ENCODE data around the gene SPHK2. TPM values are rescaled to one million over a fixed set of nuclear protein-coding genes. Genes with fewer than 3 reads are reported as not detected.

SPHK2 gene
- total RNA-seq, 1 experiment from 2014 or later, result 19.9 TPM

DNA sequence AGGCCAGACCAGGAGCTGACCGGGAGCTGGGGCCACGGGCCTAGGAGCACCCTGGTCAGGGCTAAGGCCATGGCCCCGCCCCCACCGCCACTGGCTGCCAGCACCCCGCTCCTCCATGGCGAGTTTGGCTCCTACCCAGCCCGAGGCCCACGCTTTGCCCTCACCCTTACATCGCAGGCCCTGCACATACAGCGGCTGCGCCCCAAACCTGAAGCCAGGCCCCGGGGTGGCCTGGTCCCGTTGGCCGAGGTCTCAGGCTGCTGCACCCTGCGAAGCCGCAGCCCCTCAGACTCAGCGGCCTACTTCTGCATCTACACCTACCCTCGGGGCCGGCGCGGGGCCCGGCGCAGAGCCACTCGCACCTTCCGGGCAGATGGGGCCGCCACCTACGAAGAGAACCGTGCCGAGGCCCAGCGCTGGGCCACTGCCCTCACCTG lies 6.6 kb downstream of the SPHK2 start:
- ATAC-seq, result no peak
- H3K9ac ChIP-seq (ENCODE audit: low read length), result no peak overlapping the region
- no peaks in the 10 kb centered on the region for H3K27me3 ChIP-seq (ENCODE audit: insufficient read depth, low read length)
- H3K9me3 ChIP-seq (ENCODE audit: control insufficient read depth in 1 of 2, insufficient read depth in 1 of 2, low read depth in 1 of 2, low read length in 2 of 2), result no peaks in the 10 kb centered on the region
- ChIA-PET CTCF (no interaction called here), POLR2A (interaction anchor here (1.0 kb wide), 1 partner anchor 9 kb away, joined by 3 read pairs; no protein-coding TSS in a partner anchor), RAD21 (ENCODE audit: low non-redundant PET in 1 of 2, low total read pairs in 2 of 2, uncharacterized antibody in 2 of 2, unreplicated experiment in 2 of 2) (no interaction called here)
- H3K4me2 ChIP-seq (ENCODE audit: low read length), result no peak overlapping the region
- H3K4me3 ChIP-seq (replicated peaks in 1 of 2; ENCODE audit: low read depth in 1 of 2, low read length in 2 of 2), result no peak overlapping the region
- intact Hi-C loops (cut with micrococcal nuclease), result no loop called here
- peaks cover 21% of the 10 kb centered on the region; the same call in 1 of the 2 replicates for H3K79me2 ChIP-seq (ENCODE audit: insufficient read depth, low read length)
- DNase-seq (ENCODE audit: low read depth, low spot score), result no peak
- H3K4me1 ChIP-seq (ENCODE audit: control insufficient read depth in 1 of 2, insufficient read depth in 2 of 2, low read length in 2 of 2), result peaks cover 32 to 44% of the 10 kb centered on the region in 2 experiments
- TF ChIP-seq YY1 (IDR thresholded peaks at IDR 0.05; ENCODE audit: extremely low read depth, insufficient replicate concordance, low read depth, low read length), result no peak
- TF ChIP-seq TCF7L2 (IDR thresholded peaks at IDR 0.05; ENCODE audit: borderline replicate concordance, extremely low read depth, insufficient read depth, insufficient read length), result no peak
- 0 out of 4 replicates have a peak, but pooled peaks cover 0 to 4% of the 10 kb centered on the region in 2 experiments for H3K36me3 ChIP-seq (ENCODE audit: control insufficient read depth in 1 of 2, insufficient read depth in 2 of 2, low read length in 2 of 2)
- no peak overlapping the region for H2AFZ ChIP-seq (ENCODE audit: low read depth, low read length, poor library complexity, severe bottlenecking)
- peak overlapping the region; percentile 39; the same call in 1 of the 2 replicates for H3K27ac ChIP-seq (ENCODE audit: low read depth, low read length)
- H4K20me1 ChIP-seq (ENCODE audit: insufficient read depth), result no peaks in the 10 kb centered on the region
- no peaks in the 10 kb centered on the region for H3K9me2 ChIP-seq (ENCODE audit: insufficient read depth)
- no TSS peak for BruUV-seq (replicated peaks)

DNA sequence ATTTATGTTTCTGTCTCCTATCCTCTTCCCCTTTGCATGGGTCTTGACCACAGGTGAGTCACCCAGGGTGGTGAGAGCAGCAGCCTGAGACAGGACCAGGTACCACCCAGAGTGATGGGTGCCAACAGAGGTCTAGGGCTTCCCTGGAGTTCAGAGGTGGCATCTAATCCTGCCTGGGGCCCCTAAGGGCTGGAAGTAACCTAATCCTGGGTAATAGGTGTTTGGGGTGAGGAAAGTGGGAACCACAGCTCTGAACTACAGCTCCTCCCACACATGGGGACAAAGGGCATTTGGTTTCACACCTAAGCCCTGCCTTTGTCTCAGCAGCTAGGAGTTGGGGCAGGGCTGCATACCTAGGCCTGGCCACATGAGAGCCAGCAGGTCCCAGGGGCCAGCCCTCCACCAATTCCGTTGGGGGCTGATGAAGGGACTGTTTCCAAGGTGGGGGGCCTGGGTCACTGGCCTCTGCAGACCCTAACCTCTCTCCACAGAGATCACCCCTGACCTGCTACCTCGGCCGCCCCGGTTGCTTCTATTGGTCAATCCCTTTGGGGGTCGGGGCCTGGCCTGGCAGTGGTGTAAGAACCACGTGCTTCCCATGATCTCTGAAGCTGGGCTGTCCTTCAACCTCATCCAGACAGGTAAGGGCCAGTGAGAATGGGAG lies 8.0 kb downstream of the SPHK2 start:
- H3K27ac ChIP-seq (ENCODE audit: low read depth, low read length), result peak overlapping the region; percentile 57
- ChIA-PET RAD21 (ENCODE audit: low non-redundant PET in 1 of 2, low total read pairs in 2 of 2, uncharacterized antibody in 2 of 2, unreplicated experiment in 2 of 2) (no interaction called here), CTCF (interaction anchor here (1.2 kb wide), 1 partner anchor 8 kb away, joined by 3 read pairs; the partner anchor contains the start of genes RPL18 and SPHK2), POLR2A (interaction anchor here (1.0 to 1.8 kb wide), 2 partner anchors 8 to 10 kb away, joined by 3 to 8 read pairs; partner anchors contain the start of gene SPHK2)
- no peaks in the 10 kb centered on the region for H3K9me3 ChIP-seq (ENCODE audit: control insufficient read depth in 1 of 2, insufficient read depth in 1 of 2, low read depth in 1 of 2, low read length in 2 of 2)
- H2AFZ ChIP-seq (ENCODE audit: low read depth, low read length, poor library complexity, severe bottlenecking), result no peak overlapping the region
- intact Hi-C loops (cut with micrococcal nuclease), result no loop called here
- no peaks in the 10 kb centered on the region for H3K9me2 ChIP-seq (ENCODE audit: insufficient read depth)
- H3K79me2 ChIP-seq (ENCODE audit: insufficient read depth, low read length), result peaks cover 16% of the 10 kb centered on the region; the same call in 1 of the 2 replicates
- peak overlapping the region; percentile 33; the same call in 1 of the 2 replicates for H3K9ac ChIP-seq (ENCODE audit: low read length)
- peaks cover 2 to 10% of the 10 kb centered on the region in 2 experiments; a peak in 1 of 4 replicates for H3K36me3 ChIP-seq (ENCODE audit: control insufficient read depth in 1 of 2, insufficient read depth in 2 of 2, low read length in 2 of 2)
- H4K20me1 ChIP-seq (ENCODE audit: insufficient read depth), result no peaks in the 10 kb centered on the region
- no peak overlapping the region for H3K4me3 ChIP-seq (replicated peaks in 1 of 2; ENCODE audit: low read depth in 1 of 2, low read length in 2 of 2)
- TF ChIP-seq, protein P1, sequence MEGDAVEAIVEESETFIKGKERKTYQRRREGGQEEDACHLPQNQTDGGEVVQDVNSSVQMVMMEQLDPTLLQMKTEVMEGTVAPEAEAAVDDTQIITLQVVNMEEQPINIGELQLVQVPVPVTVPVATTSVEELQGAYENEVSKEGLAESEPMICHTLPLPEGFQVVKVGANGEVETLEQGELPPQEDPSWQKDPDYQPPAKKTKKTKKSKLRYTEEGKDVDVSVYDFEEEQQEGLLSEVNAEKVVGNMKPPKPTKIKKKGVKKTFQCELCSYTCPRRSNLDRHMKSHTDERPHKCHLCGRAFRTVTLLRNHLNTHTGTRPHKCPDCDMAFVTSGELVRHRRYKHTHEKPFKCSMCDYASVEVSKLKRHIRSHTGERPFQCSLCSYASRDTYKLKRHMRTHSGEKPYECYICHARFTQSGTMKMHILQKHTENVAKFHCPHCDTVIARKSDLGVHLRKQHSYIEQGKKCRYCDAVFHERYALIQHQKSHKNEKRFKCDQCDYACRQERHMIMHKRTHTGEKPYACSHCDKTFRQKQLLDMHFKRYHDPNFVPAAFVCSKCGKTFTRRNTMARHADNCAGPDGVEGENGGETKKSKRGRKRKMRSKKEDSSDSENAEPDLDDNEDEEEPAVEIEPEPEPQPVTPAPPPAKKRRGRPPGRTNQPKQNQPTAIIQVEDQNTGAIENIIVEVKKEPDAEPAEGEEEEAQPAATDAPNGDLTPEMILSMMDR (IDR thresholded peaks at IDR 0.05 in 2 of 3, conservative IDR thresholded peaks at IDR 0.05 in 1 of 3; ENCODE audit: borderline replicate concordance in 1 of 3, insufficient read depth in 1 of 3, low read depth in 2 of 3, low read length in 2 of 3), result no peak
- no peak for TF ChIP-seq EGR1 (IDR thresholded peaks at IDR 0.05; ENCODE audit: low read depth)
- TF ChIP-seq ELF1 (IDR thresholded peaks at IDR 0.05; ENCODE audit: borderline replicate concordance, low read depth), result no peak
- no peak for TF ChIP-seq SP1 (IDR thresholded peaks at IDR 0.05; ENCODE audit: low read depth)
- ATAC-seq, result no peak
- H3K4me2 ChIP-seq (ENCODE audit: low read length), result peak overlapping the region; percentile 54
- no TSS peak for BruUV-seq (replicated peaks)
- peaks cover 32 to 48% of the 10 kb centered on the region in 2 experiments for H3K4me1 ChIP-seq (ENCODE audit: control insufficient read depth in 1 of 2, insufficient read depth in 2 of 2, low read length in 2 of 2)
- no peaks in the 10 kb centered on the region for H3K27me3 ChIP-seq (ENCODE audit: insufficient read depth, low read length)
- no peak for DNase-seq (ENCODE audit: low read depth, low spot score)
